HK-2 (cell line): ENCODE data around the gene BTBD1.
"Not testable (repeated sequence)": the region's sequence is repeated elsewhere in the genome, so short reads cannot be mapped to it uniquely, and the experiment has no call there.

Source experiments
- DNase-seq: peaks from one replicate; pipeline ENCODE4 v3.0.0-alpha.2; 2018; ENCODE audit not compliant: unreplicated experiment

BTBD1 gene

DNA sequence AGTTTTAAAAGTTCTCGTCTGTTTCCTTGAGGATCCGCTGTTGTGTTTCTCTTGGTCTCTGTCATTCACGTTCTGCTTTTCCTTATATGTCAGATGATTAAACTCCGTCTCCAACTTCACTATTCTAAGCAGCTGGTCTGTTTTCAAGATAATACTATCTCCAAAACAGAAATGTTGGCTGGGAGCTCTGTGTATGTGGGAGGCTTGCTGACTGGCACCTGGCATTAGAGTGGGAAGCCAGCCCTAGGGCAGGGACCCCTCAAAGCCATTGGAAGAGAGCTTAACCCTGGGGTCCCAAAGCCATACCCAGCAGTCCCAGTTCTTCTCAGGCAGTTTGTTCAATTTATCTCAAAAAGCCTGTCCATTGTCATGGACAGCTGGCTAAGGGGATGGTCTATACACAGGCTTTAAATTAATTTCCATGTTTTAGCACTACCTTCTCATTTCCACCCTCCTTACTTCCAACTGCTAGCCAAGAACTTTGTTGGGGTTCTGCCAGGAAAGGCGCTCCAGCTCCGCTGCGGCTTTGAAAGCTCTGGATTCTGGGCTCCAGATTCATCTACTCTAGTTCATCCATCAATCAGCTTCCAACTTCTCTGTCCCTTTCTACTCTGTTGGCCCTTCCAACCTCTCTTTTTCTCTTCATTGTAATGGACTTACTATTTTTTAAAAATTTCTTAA lies 9.2 kb downstream of the BTBD1 start:
- no peak for DNase-seq

DNA sequence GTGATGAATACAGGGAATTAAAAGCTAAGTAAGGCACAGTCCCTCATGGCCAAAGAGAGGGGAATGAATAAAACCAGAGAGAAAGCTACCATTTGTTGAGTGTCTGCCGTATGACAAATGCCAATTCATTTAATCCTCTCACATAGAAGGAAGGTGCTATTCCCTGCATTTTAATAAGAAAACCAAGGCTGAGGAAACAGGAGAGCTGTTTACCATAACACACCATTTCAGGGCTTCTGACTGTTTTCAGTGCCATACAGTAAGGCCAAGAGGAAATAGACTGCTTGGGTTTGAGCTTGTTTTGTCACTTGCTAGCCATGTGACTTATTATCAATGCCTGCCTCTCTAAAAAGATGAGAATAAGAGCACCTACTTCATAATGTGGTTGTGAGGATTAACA lies 10.1 kb downstream of the BTBD1 start:
- no peak for DNase-seq

- DNase-seq = no peak
Observed at GRCh38 chr15:83053151-83053550, 13.9 kb downstream of the BTBD1 start.

DNA sequence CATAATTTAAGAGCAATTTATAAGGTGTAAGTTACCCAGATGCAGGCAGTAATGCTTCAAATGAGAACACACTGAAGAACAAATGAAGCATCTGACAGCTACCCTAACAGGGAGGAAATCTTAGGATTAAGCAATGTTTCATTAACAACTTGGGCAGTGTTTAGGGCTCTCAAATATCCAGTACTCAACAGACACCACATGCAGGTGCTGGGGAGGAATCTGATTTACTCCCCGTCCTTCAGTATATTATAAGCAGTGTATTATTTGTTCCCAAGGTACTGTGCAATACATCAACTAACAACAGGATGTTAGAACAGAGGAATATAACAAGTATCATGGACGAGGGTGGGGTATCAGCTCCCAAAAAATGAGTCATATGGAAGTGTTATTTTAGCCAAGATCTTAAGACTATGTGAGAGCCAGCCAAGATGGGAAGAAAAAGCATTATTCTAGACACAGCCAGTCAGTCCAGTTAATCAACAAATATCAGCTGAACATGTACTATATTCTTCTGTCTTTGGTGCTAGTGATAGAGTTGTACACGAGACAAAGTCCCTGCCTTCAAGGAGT lies 20.4 kb downstream of the BTBD1 start:
- no peak for DNase-seq

DNA sequence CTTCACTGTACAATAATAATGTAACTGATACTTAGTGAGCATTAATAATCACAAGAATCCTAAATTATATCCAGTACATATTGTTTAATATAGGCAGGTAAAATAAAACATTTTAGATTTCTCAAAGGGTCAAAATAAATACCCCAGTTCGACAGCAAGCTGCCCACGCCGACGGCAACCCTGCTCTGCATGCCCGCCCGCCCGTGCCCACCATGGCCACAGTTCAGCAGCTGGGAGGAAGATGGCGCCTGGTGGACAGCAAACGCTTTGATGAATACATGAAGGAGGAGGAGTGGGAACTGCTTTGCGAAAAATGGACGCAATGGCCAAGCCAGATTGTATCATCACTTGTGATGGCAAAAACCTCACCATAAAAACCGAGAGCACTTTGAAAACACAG lies 22.9 kb downstream of the BTBD1 start:
- no peak for DNase-seq

DNA sequence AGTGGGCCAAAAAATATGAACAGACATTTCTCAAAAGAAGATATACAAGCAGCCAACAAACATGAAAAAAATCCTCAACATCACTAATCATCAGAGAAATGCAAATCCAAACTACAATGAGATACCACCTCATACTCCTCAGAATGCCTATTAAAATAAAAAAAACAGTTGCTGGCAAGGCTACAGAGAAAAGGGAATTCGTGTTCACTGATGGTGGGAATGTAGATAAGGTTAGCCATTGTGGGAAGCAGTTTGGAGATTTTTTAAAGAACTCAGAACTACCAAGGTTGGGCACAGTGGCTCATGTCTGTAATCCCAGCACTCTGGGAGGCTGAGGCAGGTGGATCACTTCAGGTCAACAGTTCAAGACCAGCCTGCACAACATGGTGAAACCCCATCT lies 27.8 kb downstream of the BTBD1 start:
- no peak for DNase-seq

DNA sequence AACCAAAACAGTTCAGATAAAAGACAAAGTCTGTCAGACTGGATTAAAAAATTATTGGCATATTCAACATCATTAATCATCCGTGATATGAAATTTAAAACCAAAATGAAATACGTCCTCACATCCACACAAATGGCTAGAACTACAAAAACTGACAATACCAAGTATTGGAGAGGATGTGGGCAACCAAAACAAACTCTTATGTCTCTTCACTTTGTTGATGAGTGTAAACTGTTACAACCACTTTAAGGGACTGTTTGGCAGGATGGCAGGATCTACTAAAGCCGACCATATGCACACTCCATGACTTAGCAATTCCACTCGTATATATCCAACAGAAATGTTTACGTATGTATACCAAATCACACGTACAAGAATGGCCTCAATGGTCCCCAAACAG lies 30.8 kb downstream of the BTBD1 start:
- DNase-seq = no peak

- DNase-seq = not testable (repeated sequence)
Observed at GRCh38 chr15:83031234-83031633, 35.8 kb downstream of the BTBD1 start.

GRCh38 chr15:83030021-83030420 lies 37.0 kb downstream of the BTBD1 start:
- no peak for DNase-seq

DNA sequence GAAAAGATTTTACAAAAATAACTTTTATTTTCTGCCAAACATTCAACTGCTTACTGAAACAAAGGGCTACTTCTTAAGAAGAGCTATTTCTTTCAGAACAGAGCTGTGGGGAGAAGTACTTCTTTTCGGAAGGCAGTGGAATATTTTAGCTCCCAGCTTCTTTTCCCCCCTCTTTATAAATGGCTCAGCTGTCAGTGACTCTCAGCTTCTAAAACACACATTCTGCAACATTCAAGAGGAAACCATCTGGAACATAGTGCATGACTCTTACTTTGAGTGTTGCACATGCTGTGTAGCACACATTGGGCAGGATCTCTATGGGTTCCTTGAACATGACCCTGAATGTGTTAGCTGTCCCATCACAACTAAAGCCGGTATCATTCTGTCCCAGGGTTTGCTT lies 48.6 kb downstream of the BTBD1 start:
- no peak for DNase-seq

DNA sequence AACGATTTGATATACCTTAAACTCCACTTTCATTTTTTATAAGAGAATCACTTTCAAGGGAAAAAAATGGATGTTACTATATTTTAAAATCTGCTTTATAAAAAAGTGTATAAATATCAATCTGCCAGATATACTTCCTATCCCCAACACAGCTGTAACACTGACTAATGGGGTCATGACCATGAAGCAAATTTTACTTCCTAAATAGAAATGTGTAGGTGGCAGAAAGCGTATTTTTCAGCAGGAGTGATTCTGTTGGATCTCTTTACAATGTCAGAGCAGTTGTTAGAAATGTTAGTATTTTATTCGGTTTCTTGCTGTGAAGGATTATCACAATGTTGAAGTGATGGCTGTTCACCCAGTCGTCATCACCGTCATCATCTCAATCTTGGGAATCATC lies 50.1 kb downstream of the BTBD1 start:
- DNase-seq = no peak

DNA sequence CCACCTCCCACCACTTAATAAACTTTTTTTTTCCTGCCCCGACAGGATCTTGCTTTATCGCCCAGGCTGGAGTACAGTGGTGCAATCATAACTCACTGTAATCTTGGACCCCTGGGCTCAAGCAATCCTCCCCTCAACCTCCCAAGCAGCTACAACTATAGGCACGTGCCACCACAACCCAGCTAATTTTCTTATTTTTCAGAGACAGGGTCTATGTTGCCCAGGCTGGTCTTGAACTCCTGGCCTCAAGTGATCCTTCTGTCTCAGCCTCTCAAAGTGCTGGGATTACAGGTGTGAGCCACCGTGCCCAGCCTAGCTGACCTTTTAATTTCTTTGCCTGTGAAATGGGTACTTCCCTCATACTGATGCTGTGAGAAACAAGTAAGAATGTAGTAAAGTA lies 51.7 kb downstream of the BTBD1 start:
- no peak for DNase-seq

GRCh38 chr15:83014205-83014653 lies 52.8 kb downstream of the BTBD1 start:
- DNase-seq = no peak

DNA sequence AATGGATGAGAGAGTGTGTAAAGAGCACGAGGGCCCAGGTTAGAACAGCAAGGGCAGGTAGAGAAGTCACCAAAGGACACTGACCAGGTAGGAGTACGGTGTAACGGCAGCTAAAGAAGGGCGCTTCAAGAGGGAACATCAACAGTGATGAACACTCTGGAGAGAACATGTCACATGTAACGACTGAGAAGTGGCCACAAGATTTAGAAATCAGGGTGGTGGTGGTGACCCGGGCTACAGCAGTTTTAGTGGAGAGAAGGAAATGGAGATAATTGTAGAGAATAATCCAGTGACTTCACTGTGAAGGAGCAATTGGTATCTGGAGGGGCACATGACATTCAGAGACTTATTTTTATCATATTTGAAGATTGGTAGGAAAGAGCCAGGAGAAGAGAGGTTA lies 54.4 kb downstream of the BTBD1 start:
- no peak for DNase-seq

DNA sequence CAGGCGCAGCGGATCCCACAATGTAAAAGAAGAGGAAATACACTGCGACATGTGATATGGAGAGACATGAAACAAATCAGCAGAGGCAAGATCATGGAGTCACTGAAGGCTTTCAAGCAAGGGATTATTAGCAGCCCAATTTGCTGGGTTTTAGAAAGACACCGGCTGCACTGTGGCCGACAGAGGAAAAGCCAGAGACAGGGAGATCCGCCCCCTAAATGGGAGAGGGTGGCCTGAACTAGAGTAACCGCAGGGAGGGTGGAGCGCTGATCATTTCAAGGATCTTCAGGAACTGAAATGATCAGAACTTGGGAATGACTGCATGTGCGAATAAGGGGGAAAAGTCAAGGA lies 55.0 kb downstream of the BTBD1 start:
- no peak for DNase-seq

GRCh38 chr15:83011271-83012075 lies 55.6 kb downstream of the BTBD1 start, which contains the start of gene C15orf40:
TSS of gene C15orf40 (minus strand) at chr15:83011639. CDS start at chr15:83011607, 32 bp downstream.
- peak; percentile 83 for DNase-seq

DNA sequence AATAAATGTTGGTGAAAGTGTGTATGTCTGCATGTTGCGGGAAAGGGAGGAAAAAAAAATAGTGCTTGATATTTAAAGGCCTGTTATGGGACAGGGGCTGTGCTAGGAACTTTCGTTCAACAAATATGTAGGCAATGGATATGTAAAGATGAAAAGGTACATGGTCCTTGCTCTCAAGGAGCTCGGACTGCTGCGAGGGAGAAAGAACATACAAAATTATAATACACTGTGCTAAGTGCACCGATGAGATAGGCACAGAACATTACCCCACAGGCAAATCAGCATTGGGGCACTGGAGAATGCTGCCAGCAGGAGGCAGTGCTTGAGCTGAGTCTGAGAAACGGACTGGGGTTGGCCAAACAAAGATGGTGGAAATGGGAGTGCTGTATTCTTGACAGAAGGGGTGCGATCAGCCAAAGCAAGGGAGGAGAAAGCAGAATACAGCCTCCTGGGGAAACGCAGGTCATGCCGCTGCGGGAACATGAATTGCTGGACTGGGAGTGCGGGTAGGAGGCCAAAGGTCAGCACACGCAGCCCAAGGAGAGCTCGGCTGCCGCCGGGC lies 56.3 kb downstream of the BTBD1 start:
- DNase-seq = peak; percentile 65

GRCh38 chr15:83000672-83001031 lies 66.4 kb downstream of the BTBD1 start:
- DNase-seq = not testable (repeated sequence)

- no peak for DNase-seq
Observed at GRCh38 chr15:82999905-83000671, 67.0 kb downstream of the BTBD1 start.

GRCh38 chr15:82999426-82999825 lies 67.6 kb downstream of the BTBD1 start:
- DNase-seq = no peak

DNA sequence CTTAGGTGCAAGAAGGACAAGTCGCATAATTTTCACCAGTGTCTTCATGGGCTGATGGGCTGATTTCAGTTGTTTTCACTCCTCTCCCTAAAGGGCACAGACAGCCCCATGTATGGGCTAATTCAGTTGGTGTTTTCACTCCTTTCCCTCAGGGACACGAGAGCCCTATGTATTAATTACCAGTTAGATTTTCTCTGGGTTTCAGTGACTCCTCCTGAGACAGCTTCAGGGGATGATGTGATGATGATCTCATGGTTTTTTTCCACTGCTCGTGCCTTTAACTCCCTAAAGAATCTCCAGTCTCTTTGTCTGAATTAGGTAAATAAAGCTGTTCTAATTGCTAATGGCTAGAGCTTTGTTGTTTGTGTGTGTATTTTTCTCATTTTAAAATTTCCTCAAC lies 71.1 kb downstream of the BTBD1 start:
- DNase-seq = no peak

DNA sequence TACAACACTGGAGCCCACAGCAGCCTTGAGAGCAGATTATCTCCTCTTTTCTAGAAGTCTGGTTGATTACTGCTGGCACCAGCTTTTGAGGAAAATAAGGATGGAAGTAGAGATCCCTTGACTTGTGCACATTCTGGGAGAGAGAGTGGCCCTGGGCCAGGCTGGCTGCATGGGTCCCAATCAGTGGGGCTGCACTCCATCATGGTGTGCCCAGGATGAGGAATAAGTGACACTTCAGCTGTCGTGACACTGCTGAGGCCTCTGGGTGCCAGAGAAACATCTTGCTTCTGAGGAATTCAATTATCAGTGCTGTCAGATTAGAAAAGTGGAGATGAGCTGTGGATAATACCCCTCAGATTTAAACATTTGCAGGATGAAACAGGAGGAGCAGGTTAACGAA lies 72.0 kb downstream of the BTBD1 start:
- no peak for DNase-seq
